ENCODE measurements around the gene KCNIP4. TPM values are rescaled to one million over a fixed set of nuclear protein-coding genes. Genes with fewer than 3 reads are reported as not detected.

The KCNIP4 gene
- total RNA-seq, 3 donors from 2014 or later (not counting 1 experiment from before 2014, with no cell fraction given): not detected

GRCh38 chr4:21757248-21757647 is 191.3 kb downstream of the KCNIP4 start:
- ATAC-seq: no peak
- H3K4me1 ChIP-seq (ENCODE audit: control insufficient read depth, insufficient read depth, low read length): no peaks in the 10 kb centered on the region

GRCh38 chr4:21753084-21753760 is 195.3 kb downstream of the KCNIP4 start:
- H3K27ac Mint-ChIP-seq: no peak overlapping the region

More at GRCh38 chr4:21757248-21757647, 191.3 kb downstream of the KCNIP4 start:
- Mint-ChIP-seq H3K27ac (no peak overlapping the region), H3K4me1 (no peaks in the 10 kb centered on the region), H3K9me3 (no peaks in the 10 kb centered on the region), H3K36me3 (no peaks in the 10 kb centered on the region), H3K4me3 (no peak overlapping the region), H3K27me3 (ENCODE audit: low read depth in 2 of 2) (peaks cover 0 to 3% of the 10 kb centered on the region in 2 donors)
- 91% methylated on average over 1 of the region's 2 CpGs for WGBS (ENCODE audit: insufficient coverage)
- H3K36me3 ChIP-seq (ENCODE audit: control insufficient read depth, insufficient read depth, low read length): no peaks in the 10 kb centered on the region
- no peak for DNase-seq
- no peak overlapping the region for H3K4me3 ChIP-seq (ENCODE audit: low read length)
- no peak overlapping the region for H3K27ac ChIP-seq (ENCODE audit: low read length)
- H3K9me3 ChIP-seq (ENCODE audit: control insufficient read depth, insufficient read depth, low read length): no peaks in the 10 kb centered on the region
- TF ChIP-seq, protein P1, sequence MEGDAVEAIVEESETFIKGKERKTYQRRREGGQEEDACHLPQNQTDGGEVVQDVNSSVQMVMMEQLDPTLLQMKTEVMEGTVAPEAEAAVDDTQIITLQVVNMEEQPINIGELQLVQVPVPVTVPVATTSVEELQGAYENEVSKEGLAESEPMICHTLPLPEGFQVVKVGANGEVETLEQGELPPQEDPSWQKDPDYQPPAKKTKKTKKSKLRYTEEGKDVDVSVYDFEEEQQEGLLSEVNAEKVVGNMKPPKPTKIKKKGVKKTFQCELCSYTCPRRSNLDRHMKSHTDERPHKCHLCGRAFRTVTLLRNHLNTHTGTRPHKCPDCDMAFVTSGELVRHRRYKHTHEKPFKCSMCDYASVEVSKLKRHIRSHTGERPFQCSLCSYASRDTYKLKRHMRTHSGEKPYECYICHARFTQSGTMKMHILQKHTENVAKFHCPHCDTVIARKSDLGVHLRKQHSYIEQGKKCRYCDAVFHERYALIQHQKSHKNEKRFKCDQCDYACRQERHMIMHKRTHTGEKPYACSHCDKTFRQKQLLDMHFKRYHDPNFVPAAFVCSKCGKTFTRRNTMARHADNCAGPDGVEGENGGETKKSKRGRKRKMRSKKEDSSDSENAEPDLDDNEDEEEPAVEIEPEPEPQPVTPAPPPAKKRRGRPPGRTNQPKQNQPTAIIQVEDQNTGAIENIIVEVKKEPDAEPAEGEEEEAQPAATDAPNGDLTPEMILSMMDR (IDR thresholded peaks at IDR 0.05): no peak
- no peaks in the 10 kb centered on the region for H3K27me3 ChIP-seq (ENCODE audit: control insufficient read depth, insufficient read depth, low read length)
- intact Hi-C loops (cut with micrococcal nuclease): no loop called here

DNA sequence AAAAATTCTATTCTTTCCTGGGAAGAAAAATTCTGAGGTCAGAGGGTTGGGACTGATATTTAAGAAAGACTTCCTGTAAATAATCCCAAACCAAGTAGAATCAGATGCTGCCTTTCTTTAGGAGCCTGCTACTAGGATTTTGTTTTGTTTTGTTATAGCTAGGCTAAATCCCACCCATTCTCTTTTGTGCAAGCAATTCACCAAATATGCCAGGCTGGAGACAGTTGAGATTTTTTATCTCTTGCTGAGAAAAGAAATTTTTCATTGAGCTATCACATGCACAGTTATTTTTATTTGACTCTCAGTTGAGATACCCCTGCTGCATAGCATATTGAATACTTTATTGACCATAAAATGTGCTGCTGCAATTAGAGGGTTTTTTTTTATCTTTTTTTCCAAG is 196.0 kb downstream of the KCNIP4 start:
- intact Hi-C loops (cut with micrococcal nuclease): no loop called here
- no peak overlapping the region for H3K4me3 Mint-ChIP-seq

More at GRCh38 chr4:21753084-21753760, 195.3 kb downstream of the KCNIP4 start:
- Mint-ChIP-seq H3K4me1 (no peaks in the 10 kb centered on the region), H3K36me3 (no peaks in the 10 kb centered on the region), H3K27me3 (ENCODE audit: low read depth in 2 of 2) (peaks cover 0 to 3% of the 10 kb centered on the region in 2 donors), H3K9me3 (no peaks in the 10 kb centered on the region), H3K4me3 (no peak overlapping the region)
- DNase-seq (no peak), ATAC-seq (no peak)
- TF ChIP-seq, protein P1 (IDR thresholded peaks at IDR 0.05): no peak
- Histone ChIP-seq H3K9me3 (ENCODE audit: control insufficient read depth, insufficient read depth, low read length) (no peaks in the 10 kb centered on the region), H3K27ac (ENCODE audit: low read length) (no peak overlapping the region), H3K27me3 (ENCODE audit: control insufficient read depth, insufficient read depth, low read length) (no peaks in the 10 kb centered on the region), H3K4me1 (ENCODE audit: control insufficient read depth, insufficient read depth, low read length) (no peaks in the 10 kb centered on the region), H3K4me3 (ENCODE audit: low read length) (no peak overlapping the region), H3K36me3 (ENCODE audit: control insufficient read depth, insufficient read depth, low read length) (no peaks in the 10 kb centered on the region)
- WGBS (ENCODE audit: insufficient coverage): 85% methylated on average over 3 of the region's 3 CpGs
- intact Hi-C loops (cut with micrococcal nuclease): no loop called here

More for the DNA sequence above, 196.0 kb downstream of the KCNIP4 start:
- H3K27ac Mint-ChIP-seq: no peak overlapping the region
- H3K27me3 ChIP-seq (ENCODE audit: control insufficient read depth, insufficient read depth, low read length): no peaks in the 10 kb centered on the region
- no peaks in the 10 kb centered on the region for H3K9me3 ChIP-seq (ENCODE audit: control insufficient read depth, insufficient read depth, low read length)
- H3K27ac ChIP-seq (ENCODE audit: low read length): no peak overlapping the region
- no peaks in the 10 kb centered on the region for H3K36me3 ChIP-seq (ENCODE audit: control insufficient read depth, insufficient read depth, low read length)
- H3K9me3 Mint-ChIP-seq: no peaks in the 10 kb centered on the region
- no peaks in the 10 kb centered on the region for H3K4me1 ChIP-seq (ENCODE audit: control insufficient read depth, insufficient read depth, low read length)
- no peak for DNase-seq
- no peaks in the 10 kb centered on the region for H3K36me3 Mint-ChIP-seq
- peaks cover 0 to 3% of the 10 kb centered on the region in 2 donors for H3K27me3 Mint-ChIP-seq (ENCODE audit: low read depth in 2 of 2)
- no peak for ATAC-seq
- H3K4me3 ChIP-seq (ENCODE audit: low read length): no peak overlapping the region
- TF ChIP-seq, protein P1 (IDR thresholded peaks at IDR 0.05): no peak
- no peaks in the 10 kb centered on the region for H3K4me1 Mint-ChIP-seq
